Thyroid gland (tissue), 4 donors: Measurements from ENCODE around the gene PERP.

Experiments
- POLR2A ChIP-seq, 2 donors: fragments of 450-650 bp; IDR thresholded peaks; one replicate each; pipeline ENCODE4 v1.6.1; 2017; ENCODE audit warnings: antibody characterized with exemption in 2 of 2, mild to moderate bottlenecking in 2 of 2, moderate library complexity in 1 of 2
- TF ChIP-seq, protein P1 (sequence below), 6 experiments: fragments of 200-600 bp in 3 of 6; fragments of 450-650 bp in 3 of 6; sonication (generic) in 3 of 6; IDR thresholded peaks; one replicate each; pipeline ENCODE4 v1.5.1; 2016 to 2019; ENCODE audit warnings: antibody characterized with exemption in 6 of 6, mild to moderate bottlenecking in 2 of 6, inconsistent platforms in 1 of 6, moderate library complexity in 1 of 6

DNA sequence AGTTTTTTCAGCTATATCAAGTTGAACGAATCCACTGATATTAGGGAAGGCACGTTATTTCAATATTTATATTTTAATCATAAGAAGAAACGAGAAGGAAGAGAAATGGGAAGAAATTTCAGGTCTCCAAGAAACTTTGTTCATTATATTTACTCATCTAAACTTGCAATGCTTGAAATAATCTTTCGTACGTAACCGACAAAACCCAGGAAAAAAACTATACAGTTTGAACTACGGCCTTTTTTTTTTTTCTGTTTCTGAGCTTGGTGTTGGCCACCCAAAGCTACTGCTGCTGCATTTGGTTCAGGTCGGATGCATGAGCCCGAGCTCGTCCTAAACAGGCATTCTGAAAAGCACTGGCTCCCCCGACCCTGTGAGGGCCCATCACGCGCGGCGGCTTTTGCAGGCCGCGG lies 548 bp downstream of the PERP start:
- TF ChIP-seq POLR2A (IDR thresholded peaks at IDR 0.05) = no peak
- TF ChIP-seq, protein P1, sequence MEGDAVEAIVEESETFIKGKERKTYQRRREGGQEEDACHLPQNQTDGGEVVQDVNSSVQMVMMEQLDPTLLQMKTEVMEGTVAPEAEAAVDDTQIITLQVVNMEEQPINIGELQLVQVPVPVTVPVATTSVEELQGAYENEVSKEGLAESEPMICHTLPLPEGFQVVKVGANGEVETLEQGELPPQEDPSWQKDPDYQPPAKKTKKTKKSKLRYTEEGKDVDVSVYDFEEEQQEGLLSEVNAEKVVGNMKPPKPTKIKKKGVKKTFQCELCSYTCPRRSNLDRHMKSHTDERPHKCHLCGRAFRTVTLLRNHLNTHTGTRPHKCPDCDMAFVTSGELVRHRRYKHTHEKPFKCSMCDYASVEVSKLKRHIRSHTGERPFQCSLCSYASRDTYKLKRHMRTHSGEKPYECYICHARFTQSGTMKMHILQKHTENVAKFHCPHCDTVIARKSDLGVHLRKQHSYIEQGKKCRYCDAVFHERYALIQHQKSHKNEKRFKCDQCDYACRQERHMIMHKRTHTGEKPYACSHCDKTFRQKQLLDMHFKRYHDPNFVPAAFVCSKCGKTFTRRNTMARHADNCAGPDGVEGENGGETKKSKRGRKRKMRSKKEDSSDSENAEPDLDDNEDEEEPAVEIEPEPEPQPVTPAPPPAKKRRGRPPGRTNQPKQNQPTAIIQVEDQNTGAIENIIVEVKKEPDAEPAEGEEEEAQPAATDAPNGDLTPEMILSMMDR (IDR thresholded peaks at IDR 0.05) = no peak
